ENCODE data around the gene PHC2. TPM values are rescaled to one million over a fixed set of nuclear protein-coding genes. Genes with fewer than 3 reads are reported as not detected.

The PHC2 gene
- total RNA-seq, 1 experiment from 2014 or later, result 176 TPM

DNA sequence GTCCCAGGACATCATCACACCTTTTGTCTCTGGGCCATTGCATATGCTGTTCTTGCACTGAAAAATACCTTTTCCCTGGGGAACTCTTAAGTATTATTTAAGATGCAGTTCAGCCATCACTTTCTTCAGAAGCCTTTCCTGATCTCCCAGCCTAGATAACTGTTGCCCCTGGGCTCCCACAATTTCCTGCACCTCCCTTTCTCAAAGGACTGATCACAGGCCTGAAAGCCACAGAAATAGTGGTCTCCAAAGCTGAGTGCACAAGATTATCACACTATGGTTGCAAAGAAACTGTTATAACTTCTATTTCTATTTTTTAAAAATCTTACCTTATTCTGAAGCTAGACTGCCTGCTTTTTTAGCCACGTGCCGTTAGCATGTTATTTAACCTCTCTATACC lies 38.8 kb upstream of the PHC2 start:
- no peak for DNase-seq (ENCODE audit: low read depth, low spot score)
- Histone ChIP-seq H4K20me1 (ENCODE audit: insufficient read depth) (no peaks in the 10 kb centered on the region), H3K27ac (ENCODE audit: low read depth, low read length) (no peak overlapping the region), H3K36me3 (ENCODE audit: control insufficient read depth in 1 of 2, insufficient read depth in 2 of 2, low read length in 2 of 2) (no peaks in the 10 kb centered on the region), H3K27me3 (ENCODE audit: insufficient read depth, low read length) (no peaks in the 10 kb centered on the region), H3K4me1 (ENCODE audit: control insufficient read depth in 1 of 2, insufficient read depth in 2 of 2, low read length in 2 of 2) (peaks cover 6 to 42% of the 10 kb centered on the region in 2 experiments; a peak in 3 of 4 replicates), H3K4me2 (ENCODE audit: low read length) (no peak overlapping the region), H3K9me2 (ENCODE audit: insufficient read depth) (no peaks in the 10 kb centered on the region), H3K79me2 (ENCODE audit: insufficient read depth, low read length) (peaks cover 8% of the 10 kb centered on the region; the same call in 1 of the 2 replicates), H3K4me3 (replicated peaks in 1 of 2; ENCODE audit: low read depth in 1 of 2, low read length in 2 of 2) (no peak overlapping the region), H2AFZ (ENCODE audit: low read depth, low read length, poor library complexity, severe bottlenecking) (no peak overlapping the region), H3K9me3 (ENCODE audit: control insufficient read depth in 1 of 2, insufficient read depth in 1 of 2, low read depth in 1 of 2, low read length in 2 of 2) (no peaks in the 10 kb centered on the region), H3K9ac (ENCODE audit: low read length) (no peak overlapping the region)
- intact Hi-C loops (cut with micrococcal nuclease), result loop anchor here (1.0 to 5.0 kb wide), 7 partner anchors 87 to 372 kb away; no protein-coding TSS in a partner anchor
- POLR2A ChIA-PET, result no interaction called here
- TF ChIP-seq CTCF (IDR thresholded peaks at IDR 0.05 in 2 of 3, conservative IDR thresholded peaks at IDR 0.05 in 1 of 3; ENCODE audit: borderline replicate concordance in 1 of 3, insufficient read depth in 1 of 3, low read depth in 2 of 3, low read length in 2 of 3) (no peak), JUND (IDR thresholded peaks at IDR 0.05) (no peak), EZH2 (IDR thresholded peaks at IDR 0.05) (no peak), EGR1 (IDR thresholded peaks at IDR 0.05; ENCODE audit: low read depth) (no peak), YY1 (IDR thresholded peaks at IDR 0.05; ENCODE audit: extremely low read depth, insufficient replicate concordance, low read depth, low read length) (no peak), ZNF274 (IDR thresholded peaks at IDR 0.05; ENCODE audit: low read depth, low read length) (no peak), EZH2phosphoT487 (IDR thresholded peaks at IDR 0.05; ENCODE audit: borderline replicate concordance) (no peak), ELF1 (IDR thresholded peaks at IDR 0.05; ENCODE audit: borderline replicate concordance, low read depth) (no peak), TCF7L2 (IDR thresholded peaks at IDR 0.05; ENCODE audit: borderline replicate concordance, extremely low read depth, insufficient read depth, insufficient read length) (no peak), CBX3 (IDR thresholded peaks at IDR 0.05; ENCODE audit: low read depth) (no peak), SIN3A (IDR thresholded peaks at IDR 0.05; ENCODE audit: low read depth) (no peak), SRF (IDR thresholded peaks at IDR 0.05; ENCODE audit: low read depth) (no peak), ZFX (IDR thresholded peaks at IDR 0.05) (no peak), POLR2A (IDR thresholded peaks at IDR 0.05; ENCODE audit: borderline replicate concordance, extremely low read depth, insufficient read depth, insufficient read length) (no peak), POLR2AphosphoS5 (IDR thresholded peaks at IDR 0.05; ENCODE audit: low read depth, low read length) (no peak), ZBTB33 (IDR thresholded peaks at IDR 0.05; ENCODE audit: extremely low read depth, insufficient replicate concordance, low read length) (no peak)
- TF ChIP-seq, protein P1, sequence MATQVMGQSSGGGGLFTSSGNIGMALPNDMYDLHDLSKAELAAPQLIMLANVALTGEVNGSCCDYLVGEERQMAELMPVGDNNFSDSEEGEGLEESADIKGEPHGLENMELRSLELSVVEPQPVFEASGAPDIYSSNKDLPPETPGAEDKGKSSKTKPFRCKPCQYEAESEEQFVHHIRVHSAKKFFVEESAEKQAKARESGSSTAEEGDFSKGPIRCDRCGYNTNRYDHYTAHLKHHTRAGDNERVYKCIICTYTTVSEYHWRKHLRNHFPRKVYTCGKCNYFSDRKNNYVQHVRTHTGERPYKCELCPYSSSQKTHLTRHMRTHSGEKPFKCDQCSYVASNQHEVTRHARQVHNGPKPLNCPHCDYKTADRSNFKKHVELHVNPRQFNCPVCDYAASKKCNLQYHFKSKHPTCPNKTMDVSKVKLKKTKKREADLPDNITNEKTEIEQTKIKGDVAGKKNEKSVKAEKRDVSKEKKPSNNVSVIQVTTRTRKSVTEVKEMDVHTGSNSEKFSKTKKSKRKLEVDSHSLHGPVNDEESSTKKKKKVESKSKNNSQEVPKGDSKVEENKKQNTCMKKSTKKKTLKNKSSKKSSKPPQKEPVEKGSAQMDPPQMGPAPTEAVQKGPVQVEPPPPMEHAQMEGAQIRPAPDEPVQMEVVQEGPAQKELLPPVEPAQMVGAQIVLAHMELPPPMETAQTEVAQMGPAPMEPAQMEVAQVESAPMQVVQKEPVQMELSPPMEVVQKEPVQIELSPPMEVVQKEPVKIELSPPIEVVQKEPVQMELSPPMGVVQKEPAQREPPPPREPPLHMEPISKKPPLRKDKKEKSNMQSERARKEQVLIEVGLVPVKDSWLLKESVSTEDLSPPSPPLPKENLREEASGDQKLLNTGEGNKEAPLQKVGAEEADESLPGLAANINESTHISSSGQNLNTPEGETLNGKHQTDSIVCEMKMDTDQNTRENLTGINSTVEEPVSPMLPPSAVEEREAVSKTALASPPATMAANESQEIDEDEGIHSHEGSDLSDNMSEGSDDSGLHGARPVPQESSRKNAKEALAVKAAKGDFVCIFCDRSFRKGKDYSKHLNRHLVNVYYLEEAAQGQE (IDR thresholded peaks at IDR 0.05; ENCODE audit: low read depth), result no peak
- TF ChIP-seq, protein P2, sequence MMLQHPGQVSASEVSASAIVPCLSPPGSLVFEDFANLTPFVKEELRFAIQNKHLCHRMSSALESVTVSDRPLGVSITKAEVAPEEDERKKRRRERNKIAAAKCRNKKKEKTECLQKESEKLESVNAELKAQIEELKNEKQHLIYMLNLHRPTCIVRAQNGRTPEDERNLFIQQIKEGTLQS (IDR thresholded peaks at IDR 0.05), result no peak
- CTCF ChIA-PET, result interaction anchor here (1.0 to 4.5 kb wide), 7 partner anchors 9 to 250 kb away, joined by 3 to 37 read pairs (median 7); no protein-coding TSS in a partner anchor
- ATAC-seq, result no peak
- no TSS peak for BruUV-seq (replicated peaks)
- RAD21 ChIA-PET (ENCODE audit: low non-redundant PET in 1 of 2, low total read pairs in 2 of 2, uncharacterized antibody in 2 of 2, unreplicated experiment in 2 of 2), result interaction anchor here (0.7 to 3.3 kb wide), 3 partner anchors 171 to 174 kb away, joined by 3 to 15 read pairs (median 5); no protein-coding TSS in a partner anchor

Data from HCT116 (cell line).